ENCODE results near the gene TSPAN33.

TSPAN33 gene

GRCh38 chr7:129197771-129198170, 53.3 kb downstream of the TSPAN33 start:
- DNase-seq (ENCODE audit: low spot score) = no peak
- no peak for TF ChIP-seq CTCF (IDR thresholded peaks at IDR 0.05; ENCODE audit: extremely low read depth, insufficient read depth, missing control alignments)
- in situ Hi-C loops (cut with MboI; ENCODE audit: low pct_unique_long_range_greater_than_20kb, low sequenced_read_pairs, unreplicated experiment) = no loop called here

- no peak for TF ChIP-seq CTCF (IDR thresholded peaks at IDR 0.05; ENCODE audit: extremely low read depth, insufficient read depth, missing control alignments)
- DNase-seq (ENCODE audit: low spot score) = no peak
- in situ Hi-C loops (cut with MboI; ENCODE audit: low pct_unique_long_range_greater_than_20kb, low sequenced_read_pairs, unreplicated experiment) = no loop called here
Measured at GRCh38 chr7:129199406-129199805, 54.9 kb downstream of the TSPAN33 start.

- in situ Hi-C loops (cut with MboI; ENCODE audit: low pct_unique_long_range_greater_than_20kb, low sequenced_read_pairs, unreplicated experiment) = loop anchor here (25.0 kb wide), 1 partner anchor 260 kb away; no protein-coding TSS in a partner anchor
- no peak for TF ChIP-seq CTCF (IDR thresholded peaks at IDR 0.05; ENCODE audit: extremely low read depth, insufficient read depth, missing control alignments)
- DNase-seq (ENCODE audit: low spot score) = no peak
Measured at GRCh38 chr7:129202058-129202777, 57.7 kb downstream of the TSPAN33 start.

GRCh38 chr7:129203050-129203741, 58.7 kb downstream of the TSPAN33 start:
- DNase-seq (ENCODE audit: low spot score) = no peak
- in situ Hi-C loops (cut with MboI; ENCODE audit: low pct_unique_long_range_greater_than_20kb, low sequenced_read_pairs, unreplicated experiment) = loop anchor here (25.0 kb wide), 1 partner anchor 259 kb away; no protein-coding TSS in a partner anchor
- no peak for TF ChIP-seq CTCF (IDR thresholded peaks at IDR 0.05; ENCODE audit: extremely low read depth, insufficient read depth, missing control alignments)

- DNase-seq (ENCODE audit: low spot score) = no peak
- in situ Hi-C loops (cut with MboI; ENCODE audit: low pct_unique_long_range_greater_than_20kb, low sequenced_read_pairs, unreplicated experiment) = loop anchor here (25.0 kb wide), 1 partner anchor 257 kb away; no protein-coding TSS in a partner anchor
- no peak for TF ChIP-seq CTCF (IDR thresholded peaks at IDR 0.05; ENCODE audit: extremely low read depth, insufficient read depth, missing control alignments)
Measured at GRCh38 chr7:129205126-129205818, 60.8 kb downstream of the TSPAN33 start.

GRCh38 chr7:129205987-129206785, 61.7 kb downstream of the TSPAN33 start:
- no peak for DNase-seq (ENCODE audit: low spot score)
- TF ChIP-seq CTCF (IDR thresholded peaks at IDR 0.05; ENCODE audit: extremely low read depth, insufficient read depth, missing control alignments) = no peak
- in situ Hi-C loops (cut with MboI; ENCODE audit: low pct_unique_long_range_greater_than_20kb, low sequenced_read_pairs, unreplicated experiment) = loop anchor here (25.0 kb wide), 1 partner anchor 256 kb away; no protein-coding TSS in a partner anchor

Measured in GM13977 (cell line).